HG03457 (cell line): ENCODE results near the gene GPATCH3.
"Not testable (repeated sequence)": the region's sequence is repeated elsewhere in the genome, so short reads cannot be mapped to it uniquely, and the experiment has no call there.

Experiments used
- ATAC-seq: cut with Tn5 transposase; IDR thresholded peaks from one replicate; pipeline ENCODE4 v1.9.1; 2021; ENCODE audit warnings: moderate number of reproducible peaks; ENCODE audit not compliant: unreplicated experiment

Gene GPATCH3

GRCh38 chr1:26900001-26900814, at the start of gene GPATCH3:
Gene GPATCH3 (minus strand): TSS chr1:26900467. CDS start chr1:26900442, 25 bp downstream.
- ATAC-seq = no peak

GRCh38 chr1:26949926-26950319, 49.7 kb upstream of the GPATCH3 start:
- no peak for ATAC-seq

GRCh38 chr1:26949266-26949925, 49.1 kb upstream of the GPATCH3 start:
- ATAC-seq = no peak

- ATAC-seq = not testable (repeated sequence)
These were observed 48.4 kb upstream of the GPATCH3 start for GRCh38 chr1:26948725-26949057.

- ATAC-seq = no peak
These were observed 46.0 kb upstream of the GPATCH3 start for GRCh38 chr1:26946270-26946669.

DNA sequence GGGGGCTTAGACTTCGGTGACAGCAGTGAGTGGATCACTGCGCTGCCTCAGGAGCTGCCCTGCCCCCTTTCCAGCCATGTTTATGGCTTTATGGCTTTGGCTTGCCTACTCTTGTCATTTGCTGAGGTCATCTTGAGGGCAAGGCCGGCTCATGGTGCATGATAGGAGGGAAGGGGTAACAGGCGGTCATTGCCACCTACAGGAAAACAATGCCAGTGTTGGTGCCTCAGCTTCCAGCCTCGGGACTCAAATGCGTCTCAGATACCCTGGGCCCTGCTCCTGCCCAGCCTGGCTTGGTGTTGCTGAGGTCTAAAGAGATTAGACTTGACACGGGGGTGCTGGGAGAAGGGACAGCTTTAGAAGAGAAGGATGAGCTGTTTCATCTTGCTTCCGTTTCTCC, 45.5 kb upstream of the GPATCH3 start:
- no peak for ATAC-seq

- no peak for ATAC-seq
These were observed 44.9 kb upstream of the GPATCH3 start for GRCh38 chr1:26945138-26945537.

- ATAC-seq = no peak
These were observed 42.4 kb upstream of the GPATCH3 start for GRCh38 chr1:26942656-26943055.

- no peak for ATAC-seq
These were observed 41.0 kb upstream of the GPATCH3 start for GRCh38 chr1:26941311-26941710.

GRCh38 chr1:26938659-26939025, 38.4 kb upstream of the GPATCH3 start:
- no peak for ATAC-seq

DNA sequence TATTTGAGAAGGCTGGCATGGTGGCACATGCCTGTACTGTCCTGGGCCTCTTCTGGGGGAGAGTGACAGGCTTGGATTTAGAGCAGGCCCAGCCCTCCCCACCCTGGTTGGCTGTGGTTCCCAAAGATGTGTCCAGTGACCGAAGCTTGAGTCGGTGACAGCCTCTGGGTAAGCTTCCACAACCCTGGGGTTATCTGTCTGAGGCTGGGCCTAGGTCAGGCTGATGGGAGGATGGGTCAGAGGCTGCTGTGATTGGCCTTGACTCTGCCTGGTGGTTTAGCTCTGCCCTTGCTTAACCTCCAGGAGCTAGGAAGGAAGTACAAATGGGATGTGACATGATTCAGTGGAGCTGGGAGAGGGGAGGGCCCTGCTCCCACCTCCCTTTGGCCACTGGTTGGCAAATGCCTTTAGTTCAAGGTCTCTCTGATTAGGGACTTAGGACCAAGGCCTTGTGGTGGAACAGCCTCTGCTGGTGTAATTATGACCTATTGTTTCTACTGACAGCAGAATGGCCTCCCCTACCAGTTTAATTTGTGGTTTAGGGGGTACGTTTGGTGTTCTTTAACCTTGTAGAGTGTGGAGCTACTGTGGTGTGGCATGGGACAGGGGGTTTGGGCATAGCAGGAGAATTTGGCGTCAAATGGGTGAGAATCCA, 37.9 kb upstream of the GPATCH3 start:
- ATAC-seq = no peak

DNA sequence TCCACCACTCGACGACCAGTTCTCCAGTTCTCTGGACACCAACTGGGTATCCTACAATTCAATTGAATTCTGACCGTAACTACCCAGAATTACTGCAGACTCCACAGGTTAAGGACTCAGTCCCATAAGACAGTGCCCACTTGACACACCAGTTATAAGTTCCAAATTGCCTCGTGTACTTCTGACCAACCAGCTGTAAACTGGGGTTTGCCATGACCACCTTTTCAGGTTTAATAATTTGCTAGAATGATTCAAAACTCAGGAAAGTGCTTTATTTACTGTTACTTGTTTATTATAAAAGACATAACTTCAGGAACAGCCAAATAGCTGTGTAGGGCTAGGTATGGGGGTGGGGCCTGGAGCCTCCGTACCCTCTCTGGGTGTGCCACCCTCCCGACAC, 36.6 kb upstream of the GPATCH3 start:
- ATAC-seq = no peak

DNA sequence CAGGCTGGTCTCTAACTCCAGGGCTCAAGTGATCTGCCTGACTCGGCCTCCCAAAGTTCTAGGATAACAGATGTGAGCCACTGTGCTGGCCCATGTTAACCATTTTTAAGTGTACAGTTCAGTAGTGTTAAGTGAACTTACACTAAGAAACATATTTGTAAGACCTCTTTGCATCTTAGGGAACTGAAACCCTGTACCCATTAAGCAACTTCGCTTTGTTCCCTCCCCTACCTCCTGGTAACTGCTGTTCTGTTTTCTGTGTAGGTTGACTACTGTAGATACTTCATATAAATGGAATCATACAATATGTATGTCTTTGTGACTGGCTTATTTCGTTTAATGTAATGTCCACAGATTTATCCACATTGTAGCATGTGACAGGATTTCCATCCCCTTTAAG, 32.3 kb upstream of the GPATCH3 start:
- no peak for ATAC-seq

GRCh38 chr1:26923711-26924110, 23.4 kb upstream of the GPATCH3 start:
- ATAC-seq = no peak

DNA sequence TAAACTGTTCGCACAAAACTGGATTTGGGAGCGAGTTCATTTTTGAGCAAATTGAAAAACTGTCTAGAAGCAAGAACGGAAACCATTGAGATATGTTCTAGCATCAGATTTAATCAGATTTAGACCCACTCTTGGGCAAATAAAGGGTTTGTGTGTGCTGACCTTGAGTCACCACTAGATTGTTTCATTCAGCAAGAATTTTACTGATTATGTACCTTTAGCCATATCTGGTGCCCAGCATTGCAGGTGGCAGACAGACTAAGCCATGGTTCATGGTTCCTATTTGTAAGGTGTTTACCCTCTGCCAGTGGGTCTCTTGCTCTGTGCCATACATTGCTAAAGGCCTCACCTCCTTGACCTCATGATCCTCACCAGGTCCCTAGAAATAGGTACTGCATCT, 22.6 kb upstream of the GPATCH3 start:
- ATAC-seq = no peak

- ATAC-seq = no peak
These were observed 22.1 kb upstream of the GPATCH3 start for GRCh38 chr1:26922431-26922729.

DNA sequence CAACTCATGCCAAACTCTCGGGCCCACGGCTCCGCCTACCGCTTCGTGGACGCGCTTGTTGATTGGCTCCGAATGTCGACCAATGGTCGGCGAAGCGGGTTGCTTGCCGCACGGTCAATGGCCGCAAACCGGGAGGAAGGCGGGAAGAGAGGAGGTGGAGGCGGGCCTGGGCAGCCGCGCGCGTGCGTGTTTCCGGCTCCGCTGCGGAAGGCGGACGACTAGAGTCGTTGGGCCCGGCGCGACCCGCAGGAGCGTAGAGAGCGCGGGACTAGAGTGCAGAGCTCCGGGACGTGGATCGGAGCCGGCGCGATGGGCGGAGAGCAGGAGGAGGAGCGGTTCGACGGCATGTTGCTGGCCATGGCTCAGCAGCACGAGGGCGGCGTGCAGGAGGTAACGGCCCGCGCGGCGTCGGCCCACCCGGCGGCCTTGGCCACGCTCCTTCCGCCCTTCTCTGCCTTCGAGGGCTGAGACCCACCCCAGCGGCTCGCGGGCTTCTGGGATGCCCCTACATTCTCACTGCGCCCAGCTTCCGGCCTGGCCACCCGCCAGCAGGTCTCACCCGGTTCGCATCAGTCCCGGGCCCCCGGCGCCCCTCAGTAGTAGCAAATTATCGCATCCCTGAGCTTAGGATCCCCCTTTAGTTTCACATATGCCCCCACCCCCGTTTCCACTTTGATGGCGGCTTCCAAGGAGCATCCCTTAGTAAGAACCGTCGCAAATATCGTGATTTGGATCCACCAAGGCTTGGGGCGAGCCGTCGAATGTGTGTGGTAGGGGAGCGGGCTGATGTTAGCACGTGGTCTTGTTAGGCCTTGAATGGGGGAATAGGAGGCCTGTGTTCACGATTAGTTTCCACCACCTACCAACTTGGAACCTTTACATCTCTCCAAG, 21.5 kb upstream of the GPATCH3 start, which contains the start of gene NUDC:
TSS of gene NUDC (plus strand) at position 204 of the 891 bp plus-strand sequence. CDS start at position 310, 106 bp downstream.
- ATAC-seq = peak; percentile 83

GRCh38 chr1:26921126-26921539, 20.9 kb upstream of the GPATCH3 start:
- peak; percentile 4 for ATAC-seq

DNA sequence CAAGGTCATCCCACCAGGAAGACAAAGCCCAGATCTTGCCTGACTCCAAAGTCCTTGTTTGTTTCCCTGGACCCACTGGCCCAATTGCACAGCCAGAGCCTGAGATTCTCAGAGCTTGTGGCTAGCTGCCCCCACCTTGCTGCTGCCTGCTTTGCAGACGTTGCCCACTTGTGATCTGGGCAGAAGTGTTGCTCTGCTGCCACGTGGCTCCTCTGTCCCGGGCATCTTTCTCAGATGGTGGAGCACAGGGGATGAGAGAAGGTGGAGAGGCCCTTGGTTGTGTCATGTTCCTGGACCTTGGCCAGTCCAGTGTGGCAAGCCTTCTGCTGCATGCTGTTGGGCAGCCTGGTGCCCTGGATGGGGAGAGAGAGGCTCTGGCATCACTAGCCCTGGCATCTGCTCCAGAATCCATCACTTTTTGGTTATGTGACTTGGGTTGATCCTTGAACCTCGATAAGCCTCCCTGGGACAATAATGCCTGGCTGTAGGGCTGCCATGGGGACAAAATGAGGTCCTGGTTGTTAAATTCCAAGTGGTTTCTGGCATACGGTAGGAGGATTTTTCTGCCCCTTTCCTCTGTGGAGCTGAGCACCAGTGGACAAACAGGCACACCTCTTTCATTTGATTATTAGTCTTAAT, 15.1 kb upstream of the GPATCH3 start:
- ATAC-seq = no peak

DNA sequence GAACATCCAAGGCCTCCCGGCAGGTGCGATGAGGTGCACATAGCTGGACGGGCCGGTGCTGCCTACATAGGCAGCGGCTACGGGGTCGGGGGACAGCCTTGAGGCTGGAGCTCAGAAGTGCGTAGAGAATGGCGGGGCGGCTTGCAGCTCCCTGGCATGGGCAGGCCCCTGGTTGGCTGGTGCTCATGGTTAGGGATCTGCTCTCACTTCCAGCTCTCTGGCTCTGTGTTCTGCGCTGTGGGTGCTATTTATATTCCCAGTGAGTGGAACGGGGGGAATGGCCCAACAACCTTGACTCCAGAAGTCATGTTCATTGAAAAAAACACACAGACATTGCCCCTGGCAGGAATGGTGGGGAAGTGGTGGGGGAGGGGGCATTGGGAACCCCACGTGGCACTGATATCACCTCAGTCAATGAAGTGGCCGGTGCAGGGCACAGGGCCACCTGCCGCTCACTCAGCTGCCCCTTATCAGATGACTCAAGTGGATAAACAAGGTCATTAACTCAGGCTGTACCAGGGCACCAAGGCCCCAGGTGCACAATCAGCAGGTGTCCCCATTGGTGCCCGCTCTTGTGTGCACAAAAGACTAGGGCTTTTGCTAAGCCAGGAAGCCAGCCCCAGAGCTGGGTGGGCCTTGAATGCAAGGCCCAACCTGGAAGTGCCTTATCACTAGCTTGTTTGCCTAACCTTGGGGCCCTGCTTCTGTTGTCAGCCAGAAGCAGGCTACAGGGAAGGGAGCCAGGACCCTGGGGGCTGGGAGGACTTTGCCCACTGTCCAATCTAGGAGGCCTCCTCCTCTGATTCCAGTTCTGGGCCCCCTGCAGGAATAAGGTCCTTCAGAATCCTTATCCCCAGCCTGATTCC, 13.7 kb upstream of the GPATCH3 start, which contains the start of gene NR0B2:
TSS of gene NR0B2 (minus strand) at position 222 of the 866 bp plus-strand sequence. CDS start at position 187, 35 bp downstream.
- no peak for ATAC-seq
